Muscle of arm (tissue), 14 donors: ENCODE results near the gene KCNMB1. TPM values are rescaled to one million over a fixed set of nuclear protein-coding genes. Genes with fewer than 3 reads are reported as not detected.

Experiments used
- DNase-seq: peaks from one replicate; pipeline ENCODE4 v3.0.0-alpha.2; 2013
- long read RNA-seq, 11 donors: transcript quantifications; one replicate each; lab custom pipeline, GENCODE V29; 2026
- polyA plus RNA-seq, 12 donors: library from polyadenylated mRNA; unstranded; fragments of 120-200 nt; gene quantifications; one replicate each; pipeline ENCODE4 v1.2.1, GENCODE V29; 2013; ENCODE audit not compliant: insufficient read length in 12 of 12

Gene KCNMB1
- 1 to 10 TPM in 2 of 12 donors, under 1 TPM in 9, not detected in 1; 0.34 to 3.3 (median 0.71) TPM for polyA plus RNA-seq
- long read RNA-seq, donor 1, full-length matches to known transcripts: 29 of 45 reads
- long read RNA-seq, donor 1, partial matches to known transcripts: 16 of 45 reads
- long read RNA-seq, donor 1, other reads (novel, unspliced or antisense): 0 of 45 reads
- long read RNA-seq, donor 2: 0 reads
- long read RNA-seq, donor 3: 0 reads
- long read RNA-seq, donor 4, full-length matches to known transcripts: 1 of 1 reads
- long read RNA-seq, donor 4, partial matches to known transcripts: 0 of 1 reads
- long read RNA-seq, donor 4, other reads (novel, unspliced or antisense): 0 of 1 reads
- long read RNA-seq, donor 5, full-length matches to known transcripts: 2 of 2 reads
- long read RNA-seq, donor 5, partial matches to known transcripts: 0 of 2 reads
- long read RNA-seq, donor 5, other reads (novel, unspliced or antisense): 0 of 2 reads
- long read RNA-seq, donor 6: 0 reads
- long read RNA-seq, donor 7, full-length matches to known transcripts: 1 of 1 reads
- long read RNA-seq, donor 7, partial matches to known transcripts: 0 of 1 reads
- long read RNA-seq, donor 7, other reads (novel, unspliced or antisense): 0 of 1 reads
- long read RNA-seq, donor 8, full-length matches to known transcripts: 2 of 2 reads
- long read RNA-seq, donor 8, partial matches to known transcripts: 0 of 2 reads
- long read RNA-seq, donor 8, other reads (novel, unspliced or antisense): 0 of 2 reads
- long read RNA-seq, donor 9: 0 reads
- long read RNA-seq, donor 10, full-length matches to known transcripts: 1 of 1 reads
- long read RNA-seq, donor 10, partial matches to known transcripts: 0 of 1 reads
- long read RNA-seq, donor 10, other reads (novel, unspliced or antisense): 0 of 1 reads
- long read RNA-seq, donor 11: 0 reads

DNA sequence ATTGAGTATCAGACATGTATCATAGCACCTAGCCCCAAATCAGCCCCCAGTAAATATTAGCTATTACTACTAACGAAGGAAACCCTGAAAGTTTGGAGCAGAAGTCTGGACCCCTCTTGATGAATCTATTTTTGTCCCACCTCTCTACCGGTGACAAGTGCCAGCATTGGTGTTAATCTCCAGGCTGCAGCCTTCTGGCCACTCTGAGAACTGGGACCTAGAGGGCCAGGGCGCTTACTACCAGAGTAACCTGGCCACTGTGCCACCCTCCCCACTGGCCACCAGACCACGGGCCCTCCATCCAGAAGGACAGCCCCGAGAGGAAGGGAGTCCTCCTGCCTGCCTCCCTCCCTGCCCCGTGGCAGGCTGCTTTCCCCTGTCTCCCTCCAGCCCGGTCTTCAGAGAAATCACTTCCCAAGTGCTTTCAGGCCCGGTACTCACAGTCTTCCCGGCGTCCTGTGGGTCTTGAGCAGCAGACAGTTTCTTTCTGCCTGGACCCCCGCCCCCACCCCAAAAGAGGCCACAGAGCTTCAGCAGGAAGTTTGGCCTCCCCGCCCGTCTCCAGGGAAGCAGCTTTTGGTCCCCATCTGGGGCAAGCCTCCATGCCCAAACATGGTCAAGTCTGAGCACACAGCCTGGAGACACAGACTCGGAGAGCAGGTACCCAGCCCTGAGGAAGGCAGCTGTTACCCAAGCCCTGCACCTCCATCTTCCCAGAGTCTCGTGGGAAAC, at the start of gene KCNMB1:
Gene KCNMB1, minus strand, starts transcription at position 550 of the 732 bp plus-strand sequence. CDS start 3,920 bp downstream, outside the sequence.
- no peak for DNase-seq

- DNase-seq: no peak
Measured at GRCh38 chr5:170438581-170438980, 49.4 kb upstream of the KCNMB1 start.

- DNase-seq: no peak
Measured at GRCh38 chr5:170437621-170438375, 48.6 kb upstream of the KCNMB1 start.

GRCh38 chr5:170436335-170436734, 47.2 kb upstream of the KCNMB1 start:
- DNase-seq: no peak

DNA sequence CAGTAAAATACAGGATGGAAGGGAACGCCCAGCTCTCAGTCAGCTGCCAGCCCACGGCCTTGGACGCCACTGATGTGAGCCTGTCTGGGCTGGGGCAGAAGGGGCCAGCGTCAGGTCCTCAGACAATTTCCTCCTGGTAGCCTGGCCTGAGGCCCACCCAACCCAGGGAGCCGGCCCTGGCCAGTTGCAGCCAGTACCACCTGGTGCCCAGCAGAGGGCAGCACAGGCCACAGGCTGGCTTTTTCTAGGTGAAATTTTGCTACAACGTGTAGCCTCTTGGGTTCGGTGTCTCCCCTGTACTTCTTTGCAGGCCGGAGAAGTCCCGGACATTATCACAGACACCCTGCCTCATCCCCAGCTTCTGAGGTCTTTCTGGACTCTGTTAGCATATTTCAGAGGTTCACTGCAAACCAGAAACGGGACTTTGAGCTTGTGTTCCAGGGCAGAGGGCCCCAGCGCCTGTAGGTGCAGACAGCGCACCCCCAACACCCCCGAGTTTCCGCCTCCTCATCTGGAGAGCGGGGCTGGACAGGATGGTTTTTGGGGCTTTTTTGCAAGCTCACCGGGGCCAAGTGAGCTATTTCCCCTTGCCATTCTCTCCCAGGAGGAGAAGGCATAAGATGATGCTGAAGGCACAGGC, 45.9 kb upstream of the KCNMB1 start:
- peak; percentile 82 for DNase-seq

GRCh38 chr5:170432669-170433068, 43.5 kb upstream of the KCNMB1 start:
- DNase-seq: no peak

- DNase-seq: no peak
Measured at GRCh38 chr5:170431571-170431970, 42.4 kb upstream of the KCNMB1 start.

DNA sequence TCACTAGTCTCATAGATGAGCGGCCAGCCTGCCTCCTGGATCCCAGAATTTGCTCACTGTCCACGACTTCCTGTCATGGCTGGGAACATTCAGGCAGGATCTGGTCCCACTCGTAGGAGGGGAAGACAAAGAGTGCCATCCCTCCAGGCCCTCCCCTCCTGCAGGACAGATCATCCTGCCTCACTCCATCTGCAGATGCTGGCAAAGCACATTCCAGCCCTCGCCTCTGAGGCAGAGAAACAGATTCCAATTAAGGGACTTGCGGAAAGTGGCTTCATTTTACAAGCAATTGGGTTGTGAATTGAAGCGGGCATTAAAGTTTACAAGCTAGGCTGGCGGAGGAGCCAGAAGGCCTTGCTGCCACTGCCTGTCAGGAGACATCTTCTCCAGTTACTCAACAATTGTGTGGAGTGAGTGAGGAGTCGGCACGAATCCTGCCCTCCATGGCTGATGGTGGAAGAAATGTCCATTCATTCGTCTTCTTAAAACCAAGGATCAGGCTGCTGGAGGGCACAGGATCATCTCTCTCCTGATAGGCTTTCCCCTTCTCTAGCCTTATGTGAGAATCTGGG, 41.8 kb upstream of the KCNMB1 start:
- no peak for DNase-seq

- no peak for DNase-seq
Measured at GRCh38 chr5:170430256-170430655, 41.1 kb upstream of the KCNMB1 start.

DNA sequence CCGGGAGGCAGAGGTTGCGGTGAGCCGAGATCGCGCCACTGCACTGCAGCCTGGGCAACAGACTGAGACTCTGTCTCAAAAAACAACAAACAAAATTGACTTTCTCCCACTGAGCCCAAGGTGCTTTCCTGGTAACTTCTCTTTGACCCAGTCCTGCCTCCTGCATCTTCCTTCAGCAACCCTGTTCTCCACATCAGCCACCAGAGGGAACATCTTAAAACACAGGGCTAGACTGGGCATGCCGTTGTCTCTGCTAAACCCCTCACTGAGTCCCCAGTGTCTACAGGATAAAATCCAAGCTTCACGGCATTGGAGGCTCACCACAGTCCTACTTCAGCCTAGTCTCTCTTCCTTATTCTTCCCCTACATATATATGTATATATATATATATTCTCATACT, 39.8 kb upstream of the KCNMB1 start:
- DNase-seq: no peak

DNA sequence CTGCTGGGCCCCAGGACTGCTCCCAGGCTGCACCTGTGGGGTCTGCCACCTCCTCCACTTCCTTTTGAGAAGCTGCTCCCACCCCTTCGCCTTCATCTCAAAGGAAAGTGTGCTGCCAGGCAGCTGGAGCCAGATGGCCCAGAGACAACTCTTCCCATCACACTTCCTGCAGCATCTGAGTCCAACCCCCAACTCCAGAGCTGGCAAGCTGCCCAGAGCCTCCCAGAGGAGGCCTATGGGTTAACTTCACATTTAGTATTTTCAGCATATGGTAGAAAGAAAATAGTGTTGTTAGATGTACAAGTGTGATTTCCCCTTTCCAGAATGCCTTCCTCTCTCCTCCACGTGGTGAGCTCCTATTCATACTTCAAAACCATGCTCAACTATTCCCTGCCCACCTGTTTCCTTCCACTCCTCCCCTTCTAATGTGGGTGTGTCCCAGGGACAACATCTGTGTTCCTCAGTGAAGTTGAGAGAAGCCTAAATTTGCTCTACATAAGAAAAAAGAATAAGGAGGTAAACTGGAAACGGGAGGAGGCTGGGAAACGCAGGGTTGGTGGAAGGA, 38.6 kb upstream of the KCNMB1 start:
- DNase-seq: peak; percentile 93

- no peak for DNase-seq
Measured at GRCh38 chr5:170426786-170427185, 37.6 kb upstream of the KCNMB1 start.

- DNase-seq: no peak
Measured at GRCh38 chr5:170426149-170426767, 37.1 kb upstream of the KCNMB1 start.

- DNase-seq: no peak
Measured at GRCh38 chr5:170425731-170426130, 36.6 kb upstream of the KCNMB1 start.

DNA sequence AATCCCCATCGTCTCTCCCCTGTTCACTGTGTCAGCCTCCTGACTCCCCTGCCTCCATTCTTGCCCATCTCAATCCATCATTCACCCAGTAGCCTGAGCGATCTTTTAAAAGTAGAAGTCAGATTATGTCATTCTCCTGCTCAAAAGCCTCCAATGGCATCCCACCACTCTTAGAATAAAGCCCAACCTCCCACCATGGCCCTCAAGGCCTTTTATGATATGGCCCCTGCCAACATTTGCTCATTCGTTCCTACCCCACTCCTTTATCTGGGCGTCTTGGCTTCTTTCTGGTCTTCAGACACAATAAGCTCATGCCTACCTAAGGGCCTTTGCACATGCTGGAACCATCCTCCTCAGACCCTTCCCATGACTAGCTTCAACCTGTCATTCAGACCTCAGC, 35.5 kb upstream of the KCNMB1 start:
- no peak for DNase-seq

DNA sequence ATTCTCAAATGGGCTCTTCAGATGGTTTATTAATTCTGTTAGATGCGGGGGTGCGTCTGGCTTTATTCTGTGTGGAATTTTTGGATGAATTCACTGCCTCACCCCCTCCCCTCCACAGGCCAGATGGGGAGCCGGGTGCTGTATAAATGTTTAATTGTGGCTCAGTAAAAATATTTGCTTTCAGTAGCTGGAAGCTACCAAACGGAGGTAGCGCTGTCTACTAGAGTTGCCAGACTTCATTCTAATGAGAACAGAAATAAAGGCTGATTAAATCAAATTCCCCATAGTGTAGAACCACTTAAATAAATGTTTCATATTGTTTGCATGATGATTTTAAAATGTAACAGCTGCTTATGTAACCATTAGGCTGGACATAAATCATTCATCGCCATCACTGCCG, 34.5 kb upstream of the KCNMB1 start:
- DNase-seq: no peak

GRCh38 chr5:170421826-170422225, 32.7 kb upstream of the KCNMB1 start:
- peak; percentile 75 for DNase-seq

DNA sequence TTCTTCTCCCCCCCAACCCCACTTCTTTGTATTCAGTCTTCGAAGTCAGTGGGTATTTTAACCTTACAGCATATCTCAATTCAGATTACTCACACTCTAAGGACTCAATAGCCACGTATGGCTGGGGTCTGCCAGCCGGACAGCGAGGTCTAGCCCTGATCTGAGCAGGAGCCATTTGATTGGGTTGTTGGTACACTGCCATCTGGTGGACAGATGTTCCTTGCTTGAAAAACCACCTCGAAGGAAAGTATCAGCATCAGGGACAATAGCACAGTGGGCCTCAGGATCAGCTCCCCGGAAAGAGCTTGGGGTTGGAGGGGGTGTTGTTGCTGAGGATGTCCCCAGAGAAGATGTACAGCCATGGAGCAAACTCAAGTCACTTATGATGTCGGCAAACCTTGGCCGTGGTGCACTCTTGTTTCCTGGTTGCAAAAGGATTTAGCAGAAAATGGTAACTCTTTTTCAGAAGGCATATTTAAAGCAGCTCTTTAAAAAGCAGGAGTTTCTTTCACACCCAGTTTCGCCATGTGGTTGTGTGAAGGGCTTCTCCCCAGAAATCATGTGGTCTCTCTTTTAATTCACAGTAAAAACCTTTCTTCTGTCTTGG, 31.7 kb upstream of the KCNMB1 start:
- DNase-seq: peak; percentile 82

DNA sequence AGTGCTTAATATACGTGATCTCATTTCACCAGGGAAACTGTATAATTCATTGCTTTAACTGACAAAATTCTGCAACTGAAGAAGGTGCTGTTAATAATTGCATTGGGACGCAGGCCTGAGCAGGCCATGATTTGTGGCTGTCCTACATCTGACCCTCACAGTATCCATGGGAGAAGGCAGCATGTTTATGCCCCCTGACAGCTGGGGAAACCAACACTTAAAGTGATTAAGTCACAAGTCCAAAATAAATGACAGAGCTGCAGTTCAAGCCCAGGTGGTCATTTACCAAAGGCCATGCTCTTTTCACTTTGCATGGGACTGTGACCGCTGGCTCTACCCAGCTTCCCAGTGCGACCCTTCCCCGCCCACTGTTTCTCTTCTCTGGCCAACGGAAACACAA, 30.5 kb upstream of the KCNMB1 start:
- DNase-seq: no peak
